ENCODE measurements around the gene PACSIN2. TPM values are rescaled to one million over a fixed set of nuclear protein-coding genes. Genes with fewer than 3 reads are reported as not detected.

Gene PACSIN2
- total RNA-seq, 1 donor from 2014 or later, result 128 TPM

GRCh38 chr22:42884616-42885375 is 130.2 kb downstream of the PACSIN2 start:
- Histone ChIP-seq H3K4me1 (no peaks in the 10 kb centered on the region), H3K9me3 (no peaks in the 10 kb centered on the region), H3K27me3 (no peaks in the 10 kb centered on the region), H3K36me3 (peaks cover 78% of the 10 kb centered on the region), H3K4me3 (no peak overlapping the region), H3K27ac (no peak overlapping the region)
- intact Hi-C loops (cut with DNase I), result no loop called here
- DNase-seq, result no peak
- ATAC-seq, result no peak
- TF ChIP-seq CTCF (IDR thresholded peaks at IDR 0.05), result no peak

- H3K36me3 ChIP-seq, result peaks cover 81% of the 10 kb centered on the region
- no peak overlapping the region for H3K4me3 ChIP-seq
- DNase-seq (no peak), ATAC-seq (no peak)
- no peaks in the 10 kb centered on the region for H3K27me3 ChIP-seq
- no peak for TF ChIP-seq CTCF (IDR thresholded peaks at IDR 0.05)
- H3K9me3 ChIP-seq, result no peaks in the 10 kb centered on the region
- H3K27ac ChIP-seq, result no peak overlapping the region
- H3K4me1 ChIP-seq, result no peaks in the 10 kb centered on the region
- intact Hi-C loops (cut with DNase I), result no loop called here
These were observed 131.0 kb downstream of the PACSIN2 start for GRCh38 chr22:42883970-42884369.

GRCh38 chr22:42883121-42883520 is 131.8 kb downstream of the PACSIN2 start:
- intact Hi-C loops (cut with DNase I), result no loop called here
- ATAC-seq, result no peak
- Histone ChIP-seq H3K4me1 (no peaks in the 10 kb centered on the region), H3K27me3 (no peaks in the 10 kb centered on the region), H3K27ac (no peak overlapping the region), H3K36me3 (peaks cover 81% of the 10 kb centered on the region), H3K9me3 (no peaks in the 10 kb centered on the region), H3K4me3 (no peak overlapping the region)
- no peak for DNase-seq
- no peak for TF ChIP-seq CTCF (IDR thresholded peaks at IDR 0.05)

GRCh38 chr22:42881982-42882656 is 132.8 kb downstream of the PACSIN2 start:
- Histone ChIP-seq H3K9me3 (no peaks in the 10 kb centered on the region), H3K27me3 (no peaks in the 10 kb centered on the region), H3K4me1 (peaks cover 3% of the 10 kb centered on the region), H3K36me3 (peaks cover 90% of the 10 kb centered on the region), H3K4me3 (no peak overlapping the region), H3K27ac (no peak overlapping the region)
- ATAC-seq, result no peak
- no peak for DNase-seq
- intact Hi-C loops (cut with DNase I), result no loop called here
- TF ChIP-seq CTCF (IDR thresholded peaks at IDR 0.05), result no peak

GRCh38 chr22:42881298-42881697 is 133.7 kb downstream of the PACSIN2 start:
- Histone ChIP-seq H3K36me3 (peaks cover 97% of the 10 kb centered on the region), H3K4me3 (no peak overlapping the region), H3K9me3 (no peaks in the 10 kb centered on the region), H3K27ac (no peak overlapping the region), H3K4me1 (peaks cover 3% of the 10 kb centered on the region), H3K27me3 (no peaks in the 10 kb centered on the region)
- ATAC-seq, result no peak
- no peak for DNase-seq
- no peak for TF ChIP-seq CTCF (IDR thresholded peaks at IDR 0.05)
- intact Hi-C loops (cut with DNase I), result no loop called here
